Testis (tissue), 3 donors: ENCODE measurements around the gene SPAG6. TPM values are rescaled to one million over a fixed set of nuclear protein-coding genes. Genes with fewer than 3 reads are reported as not detected.

ENCODE experiments used
- DNase-seq: peaks from one replicate; pipeline ENCODE4 v3.0.0-alpha.2; 2019
- H3K27ac ChIP-seq, 2 donors: fragments of 200-600 bp; sonication (generic); one replicate each; pipeline ENCODE4 v1.5.1; 2019
- H3K27me3 ChIP-seq: fragments of 200-600 bp; sonication (generic); one replicate; pipeline ENCODE4 v1.5.1; 2019
- H3K36me3 ChIP-seq: fragments of 200-600 bp; sonication (generic); one replicate; pipeline ENCODE4 v1.5.1; 2017; ENCODE audit warnings: low read depth; ENCODE audit errors: missing control alignments
- H3K4me1 ChIP-seq: fragments of 200-600 bp; sonication (generic); one replicate; pipeline ENCODE4 v1.5.1; 2019
- H3K4me3 ChIP-seq, 2 donors: fragments of 200-600 bp; sonication (generic); one replicate each; pipeline ENCODE4 v1.5.1; 2017 to 2019
- H3K9me3 ChIP-seq: fragments of 200-600 bp; sonication (generic); one replicate; pipeline ENCODE4 v1.5.1; 2017
- CTCF ChIP-seq, 3 experiments: fragments of 450-650 bp in 2 of 3; fragments of 200-600 bp in 1 of 3; sonication (generic) in 1 of 3; IDR thresholded peaks; one replicate each; pipeline ENCODE4 v1.5.1; 2016 to 2019; ENCODE audit warnings: antibody characterized with exemption in 3 of 3, mild to moderate bottlenecking in 2 of 3, moderate library complexity in 1 of 3
- POLR2A ChIP-seq: fragments of 450-650 bp; IDR thresholded peaks from one replicate; pipeline ENCODE4 v1.6.1; 2017; ENCODE audit warnings: antibody characterized with exemption, mild to moderate bottlenecking, moderate library complexity
- WGBS, 2 donors: methylation state at CpG; one replicate each; pipeline ENCODE4 v1.1.5; 2018; 5-methylcytosine and 5-hydroxymethylcytosine counted together
- intact Hi-C: fragments of 100-400 bp; cut with DNase I; formaldehyde crosslinking; loops from one replicate; pipeline ENCODE4 v1.15.1; 2023; ENCODE audit warnings: low total_unique reads
- polyA plus RNA-seq: library from polyadenylated mRNA; stranded (reverse); fragments of 350-450 nt; fragmentation: Illumina TruSeq; extraction: RNeasy Lipid Tissue Mini Kit (QIAGEN cat#74804); gene quantifications from one replicate; pipeline ENCODE4 v1.2.3, GENCODE V29; 2014; ENCODE audit warnings: low read depth, low replicate concordance; ENCODE audit not compliant: insufficient read depth
- total RNA-seq, 2 donors: library from RNA; depleted of rRNA; stranded (reverse); fragments of >200 nt; gene quantifications; one replicate each; pipeline ENCODE4 v1.2.3, GENCODE V29; 2016

The SPAG6 gene
- total and polyA plus RNA-seq, 3 donors from 2014 or later: 77.4 to 258 (median 103) TPM

- TF ChIP-seq CTCF (IDR thresholded peaks at IDR 0.05) (no peak), POLR2A (no peak)
- Histone ChIP-seq H3K27ac (no peak overlapping the region), H3K4me1 (peaks cover 4% of the 10 kb centered on the region), H3K9me3 (no peaks in the 10 kb centered on the region), H3K27me3 (no peaks in the 10 kb centered on the region), H3K4me3 (no peak overlapping the region), H3K36me3 (no peaks in the 10 kb centered on the region)
- 81 to 84% methylated on average over 6 of the region's 6 CpGs for WGBS, 2 donors
- DNase-seq: no peak
- intact Hi-C loops: no loop called here
These were observed 98.0 kb downstream of the SPAG6 start for GRCh38 chr10:22443175-22443901.

DNA sequence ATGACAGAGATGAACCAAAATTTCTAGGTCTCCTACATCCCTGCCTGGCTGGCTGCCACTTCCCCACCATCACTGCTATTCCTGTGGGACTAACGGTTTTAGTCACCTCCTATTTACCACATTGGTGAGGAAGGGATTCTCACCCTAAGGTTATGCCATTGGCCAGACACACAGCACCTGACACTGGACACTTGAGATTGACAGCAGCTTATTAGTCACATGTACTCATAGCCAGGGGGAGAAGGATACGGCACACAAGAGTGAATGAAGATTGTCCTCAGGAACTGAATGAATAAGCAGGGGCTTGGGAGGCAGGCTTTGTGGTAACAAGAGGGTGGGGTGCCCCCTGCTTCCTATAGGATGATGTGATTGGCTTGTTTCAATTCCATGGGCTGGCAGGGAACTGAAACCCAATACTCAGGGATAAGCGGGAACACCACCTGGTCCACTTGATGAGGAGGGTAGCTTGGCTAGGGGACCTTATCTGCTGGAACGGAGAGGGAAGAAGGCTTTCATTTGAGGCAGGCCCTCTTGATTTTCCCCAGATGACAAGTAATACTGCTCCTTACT lies 99.0 kb downstream of the SPAG6 start:
- intact Hi-C loops: no loop called here
- TF ChIP-seq POLR2A (no peak), CTCF (IDR thresholded peaks at IDR 0.05) (no peak)
- Histone ChIP-seq H3K27me3 (no peaks in the 10 kb centered on the region), H3K4me3 (no peak overlapping the region), H3K4me1 (no peaks in the 10 kb centered on the region), H3K9me3 (no peaks in the 10 kb centered on the region), H3K27ac (no peak overlapping the region), H3K36me3 (no peaks in the 10 kb centered on the region)
- WGBS, 2 donors: 92 to 95% methylated on average over 4 of the region's 4 CpGs
- DNase-seq: no peak

- TF ChIP-seq CTCF (IDR thresholded peaks at IDR 0.05) (no peak), POLR2A (no peak)
- no peak overlapping the region for H3K4me3 ChIP-seq
- no peaks in the 10 kb centered on the region for H3K36me3 ChIP-seq
- no peaks in the 10 kb centered on the region for H3K4me1 ChIP-seq
- intact Hi-C loops: no loop called here
- H3K9me3 ChIP-seq: no peaks in the 10 kb centered on the region
- no peak for DNase-seq
- no peak overlapping the region for H3K27ac ChIP-seq
- H3K27me3 ChIP-seq: no peaks in the 10 kb centered on the region
- 55 to 62% methylated on average over 3 of the region's 3 CpGs for WGBS, 2 donors
These were observed 100.2 kb downstream of the SPAG6 start for GRCh38 chr10:22445495-22445894.

DNA sequence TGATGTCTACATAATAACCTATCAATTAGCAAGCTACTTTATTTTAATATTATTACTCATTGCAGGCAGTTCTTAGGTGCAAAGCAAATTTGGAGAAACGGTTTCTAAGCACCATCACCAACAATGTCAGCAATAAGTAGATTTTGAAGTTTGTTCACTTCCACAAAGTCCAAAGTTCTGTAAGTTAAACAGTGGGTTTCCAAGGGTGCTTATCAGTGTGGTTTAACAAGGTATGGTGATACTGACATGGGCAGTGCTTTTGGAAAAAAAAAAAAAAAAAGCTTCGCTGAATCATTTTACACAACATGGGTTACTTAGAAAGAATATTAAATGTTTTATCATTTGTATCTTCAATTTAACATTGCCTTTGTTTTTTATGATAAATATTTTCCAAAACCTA lies 101.8 kb downstream of the SPAG6 start:
- H3K9me3 ChIP-seq: no peaks in the 10 kb centered on the region
- H3K27ac ChIP-seq: no peak overlapping the region
- TF ChIP-seq POLR2A (no peak), CTCF (IDR thresholded peaks at IDR 0.05) (no peak)
- no peaks in the 10 kb centered on the region for H3K36me3 ChIP-seq
- no peaks in the 10 kb centered on the region for H3K27me3 ChIP-seq
- no peak overlapping the region for H3K4me3 ChIP-seq
- whole genome bisulfite sequencing, 2 donors: 96 to 98% methylated on average over 2 of the region's 2 CpGs
- no peaks in the 10 kb centered on the region for H3K4me1 ChIP-seq
- DNase-seq: no peak
- intact Hi-C loops: no loop called here

GRCh38 chr10:22451346-22451745 lies 106.0 kb downstream of the SPAG6 start:
- no peak for DNase-seq
- TF ChIP-seq CTCF (IDR thresholded peaks at IDR 0.05) (no peak), POLR2A (no peak)
- WGBS, 2 donors: 97 to 98% methylated on average over 7 of the region's 7 CpGs
- no peaks in the 10 kb centered on the region for H3K36me3 ChIP-seq
- no peak overlapping the region for H3K27ac ChIP-seq
- intact Hi-C loops: no loop called here
- no peaks in the 10 kb centered on the region for H3K9me3 ChIP-seq
- H3K4me1 ChIP-seq: no peaks in the 10 kb centered on the region
- H3K27me3 ChIP-seq: no peaks in the 10 kb centered on the region
- no peak overlapping the region for H3K4me3 ChIP-seq
